GM21526 (cell line): Measurements from ENCODE around the gene SCAF4.
A peak's percentile ranks its signal among the peaks of the same experiment; 100 is the strongest.
"Not testable (repeated sequence)": the region's sequence is repeated elsewhere in the genome, so short reads cannot be mapped to it uniquely, and the experiment has no call there.

Experiments
- ATAC-seq: cut with Tn5 transposase; IDR thresholded peaks from one replicate; pipeline ENCODE4 v1.9.1; 2021; ENCODE audit warnings: moderate library complexity; ENCODE audit not compliant: unreplicated experiment, low FRiP score

SCAF4 gene

DNA sequence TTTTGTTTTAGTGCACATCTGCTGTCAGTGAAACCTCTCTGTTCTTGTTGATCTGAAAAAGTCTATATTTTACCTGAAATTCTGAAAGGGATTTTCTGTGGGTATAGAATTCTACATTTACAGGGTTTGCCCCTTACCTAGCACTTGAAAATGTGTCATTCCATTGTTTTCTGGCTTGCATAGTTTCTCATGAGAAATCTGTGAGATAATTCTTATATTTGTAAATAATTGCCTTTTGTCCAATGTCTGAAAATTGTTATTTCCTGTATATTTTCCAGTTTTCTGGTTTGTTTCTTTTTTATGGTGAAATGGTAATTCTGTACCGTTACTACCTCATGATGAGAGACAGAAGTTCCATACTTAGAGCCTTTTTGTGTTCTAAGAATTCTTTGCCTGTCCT is 11.8 kb upstream of the SCAF4 start:
- no peak for ATAC-seq

DNA sequence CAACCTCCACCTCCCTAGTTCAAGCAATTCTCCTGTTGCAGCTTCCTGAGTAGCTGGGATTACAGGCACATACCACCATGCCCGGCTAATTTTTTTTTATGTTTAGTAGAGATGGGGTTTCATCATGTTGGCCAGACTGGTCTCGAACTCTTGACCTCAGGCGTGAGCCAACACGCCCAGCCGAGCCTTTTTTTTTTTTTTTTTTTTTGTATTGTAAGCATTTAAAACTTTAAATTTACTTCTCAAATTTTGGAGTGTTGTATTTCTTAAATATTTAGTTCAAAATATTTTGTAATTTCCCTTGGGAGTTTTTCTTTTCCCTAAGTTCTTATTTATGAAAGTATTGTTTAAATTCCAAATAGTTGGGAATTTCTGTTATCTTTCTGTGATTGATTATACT is 9.2 kb upstream of the SCAF4 start:
- no peak for ATAC-seq

DNA sequence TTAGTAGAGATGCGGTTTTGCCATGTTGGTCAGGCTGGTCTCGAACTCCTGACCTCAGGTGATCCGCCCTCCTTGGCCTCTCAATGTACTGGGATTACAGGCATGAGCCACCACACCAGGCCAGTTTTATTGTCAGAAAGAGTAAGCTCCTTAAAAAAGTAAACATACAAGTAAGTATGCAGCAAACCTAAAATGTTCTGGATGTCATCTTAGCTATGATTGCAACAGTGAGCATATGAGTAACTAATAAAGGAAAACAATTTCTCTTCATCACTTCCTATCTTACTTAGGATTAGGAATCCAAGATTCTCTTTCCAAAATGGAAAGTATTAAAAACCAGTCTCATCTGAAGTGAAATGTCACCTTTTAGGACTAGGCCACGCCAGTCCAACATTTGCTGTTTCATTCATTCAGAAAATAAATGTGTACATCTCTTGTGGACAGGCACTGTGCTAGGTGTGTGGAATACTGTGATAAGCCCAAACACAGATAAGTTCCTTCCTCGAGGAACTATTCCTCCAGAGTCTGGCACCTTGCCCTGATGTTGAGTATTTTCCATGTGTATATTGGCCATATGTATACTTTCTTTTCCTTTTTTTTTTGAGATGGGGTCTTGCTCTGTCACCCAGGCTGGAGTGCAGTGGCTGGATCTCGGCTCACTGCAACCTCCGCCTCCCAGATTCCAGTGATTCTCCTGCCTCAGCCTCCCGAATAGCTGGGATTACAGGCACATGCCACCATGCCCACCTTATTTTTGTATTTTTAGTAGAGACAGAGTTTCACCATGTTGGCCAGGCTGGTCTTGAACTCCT is 5.9 kb upstream of the SCAF4 start:
- ATAC-seq, result not testable (repeated sequence)

GRCh38 chr21:31735511-31735992 is 3.6 kb upstream of the SCAF4 start:
- ATAC-seq, result no peak

GRCh38 chr21:31733551-31734149 is 1.7 kb upstream of the SCAF4 start:
- no peak for ATAC-seq

GRCh38 chr21:31732597-31733550 is 956 bp upstream of the SCAF4 start:
- no peak for ATAC-seq

GRCh38 chr21:31731056-31731856 is 662 bp downstream of the SCAF4 start:
- ATAC-seq, result peak; percentile 16

- ATAC-seq, result no peak
These were observed 1.2 kb downstream of the SCAF4 start for GRCh38 chr21:31730712-31731055.

DNA sequence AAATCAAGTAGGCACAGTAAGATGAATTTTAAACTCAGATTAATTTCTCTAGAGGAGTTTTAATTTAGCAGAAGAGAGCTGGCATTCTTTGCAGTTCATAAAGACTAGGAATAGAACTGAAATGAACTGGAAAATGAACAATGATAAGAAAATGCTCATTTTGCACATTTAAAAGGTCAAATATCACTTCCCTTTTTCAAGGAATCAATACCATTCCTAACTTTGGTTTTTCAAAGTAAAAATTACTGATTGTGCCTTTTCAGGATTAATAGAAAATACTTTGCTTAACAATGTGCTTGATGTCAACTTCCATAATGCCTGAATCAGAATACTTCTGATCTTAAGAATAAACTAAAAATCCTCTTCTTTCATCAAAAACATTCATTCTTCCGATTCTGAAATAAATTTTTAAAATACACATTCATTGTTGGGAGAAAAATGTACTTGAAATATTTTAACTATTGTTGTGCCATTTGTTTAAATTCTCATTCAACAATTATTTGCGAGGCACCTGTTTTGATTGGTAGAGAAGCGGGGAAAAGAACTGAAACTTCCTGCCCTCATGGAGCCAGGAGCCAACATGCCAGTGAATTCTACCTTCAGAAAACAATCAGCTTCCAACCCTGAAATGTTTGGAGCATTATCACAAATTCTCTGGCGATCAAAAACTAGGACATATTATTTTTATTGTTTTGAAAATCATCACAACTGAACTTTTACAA is 2.1 kb downstream of the SCAF4 start:
- ATAC-seq, result no peak

- no peak for ATAC-seq
These were observed 3.0 kb downstream of the SCAF4 start for GRCh38 chr21:31728952-31729351.

DNA sequence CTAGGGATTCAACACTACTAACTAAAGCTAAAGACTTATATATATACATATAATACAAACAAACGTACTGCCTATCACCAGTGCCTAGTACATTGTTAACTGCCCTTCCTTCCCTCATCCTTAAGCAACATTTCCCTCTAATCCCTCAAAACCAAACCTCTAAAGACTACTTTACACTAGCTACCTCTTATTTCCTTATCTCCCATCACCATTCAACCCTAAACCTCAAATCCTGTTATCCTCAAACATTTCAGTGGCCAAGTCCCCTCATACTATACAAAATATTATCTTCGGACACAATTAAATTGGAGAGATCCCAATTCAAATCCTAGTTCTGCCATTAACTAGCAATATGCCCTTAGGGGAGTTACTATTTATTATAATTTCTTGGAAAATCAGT is 3.7 kb downstream of the SCAF4 start:
- ATAC-seq, result no peak

DNA sequence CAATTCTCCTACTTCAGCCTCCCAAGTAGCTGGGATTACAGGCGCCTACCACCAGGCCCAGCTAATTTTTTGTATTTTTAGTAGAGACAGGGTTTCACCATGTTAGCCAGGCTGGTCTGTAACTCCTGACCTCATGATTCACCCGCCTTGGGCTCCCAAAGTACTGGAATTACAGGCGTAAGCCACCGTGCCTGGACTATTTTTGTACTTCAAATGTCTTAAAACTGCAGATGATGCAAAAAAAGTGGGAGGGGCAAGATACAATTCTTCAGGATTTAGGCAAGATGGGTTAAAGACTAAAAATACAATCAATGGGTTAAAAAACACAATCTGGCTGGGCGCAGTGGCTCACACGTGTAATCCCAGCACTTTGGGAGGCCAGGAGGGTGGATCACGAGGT is 4.7 kb downstream of the SCAF4 start:
- no peak for ATAC-seq

- no peak for ATAC-seq
These were observed 5.5 kb downstream of the SCAF4 start for GRCh38 chr21:31726407-31726806.

GRCh38 chr21:31725202-31725839 is 6.6 kb downstream of the SCAF4 start:
- no peak for ATAC-seq

- ATAC-seq, result no peak
These were observed 7.4 kb downstream of the SCAF4 start for GRCh38 chr21:31724552-31724951.

GRCh38 chr21:31721381-31721780 is 10.5 kb downstream of the SCAF4 start:
- ATAC-seq, result no peak

DNA sequence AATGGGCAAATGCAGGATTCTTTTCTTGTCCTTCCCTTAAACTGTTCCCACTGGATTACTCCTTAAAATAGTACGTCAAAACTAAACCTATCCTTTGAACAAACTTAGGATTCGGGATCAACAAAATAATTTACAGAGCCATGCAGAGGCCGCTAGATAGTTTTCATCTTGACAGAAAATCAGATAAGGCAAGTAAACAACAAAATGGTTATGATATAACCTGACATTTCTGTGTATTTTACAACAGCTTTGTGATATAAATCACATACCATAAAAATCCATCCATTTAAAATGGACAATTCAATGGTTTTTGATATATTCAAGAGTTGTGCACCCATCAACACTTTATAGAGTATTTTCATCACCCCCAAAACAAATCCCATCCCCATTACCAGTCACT is 11.2 kb downstream of the SCAF4 start:
- ATAC-seq, result no peak

- no peak for ATAC-seq
These were observed 11.6 kb downstream of the SCAF4 start for GRCh38 chr21:31720330-31720729.

- no peak for ATAC-seq
These were observed 15.8 kb downstream of the SCAF4 start for GRCh38 chr21:31716106-31716505.
